Activated CD4-positive, alpha-beta T cell treated with anti-CD3 and anti-CD28 coated beads for 48 hours (primary cell): ENCODE data around the gene DHCR24.

Source experiments
- DNase-seq: peaks from one replicate; pipeline ENCODE4 v3.0.0-alpha.2; 2020

The DHCR24 gene

DNA sequence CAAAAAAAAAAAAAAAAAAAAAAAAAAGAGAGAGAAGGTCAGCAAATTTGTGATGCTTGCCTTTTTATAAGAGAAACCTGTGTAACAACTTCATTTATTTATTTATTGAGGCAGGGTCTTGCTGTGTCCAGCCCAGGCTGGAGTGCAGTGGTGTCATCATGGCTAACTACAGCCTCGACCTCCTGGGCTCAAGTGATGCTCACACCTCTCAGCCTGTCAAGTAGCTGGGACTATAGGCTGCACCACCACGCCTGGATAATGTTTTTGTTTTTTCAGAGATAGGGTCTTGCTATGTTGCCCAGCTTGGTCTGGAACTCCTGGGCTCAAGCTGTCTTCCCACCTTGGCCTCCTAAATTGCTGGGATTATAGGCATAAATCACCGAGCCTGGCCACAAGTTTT is 42.4 kb downstream of the DHCR24 start:
- no peak for DNase-seq

DNA sequence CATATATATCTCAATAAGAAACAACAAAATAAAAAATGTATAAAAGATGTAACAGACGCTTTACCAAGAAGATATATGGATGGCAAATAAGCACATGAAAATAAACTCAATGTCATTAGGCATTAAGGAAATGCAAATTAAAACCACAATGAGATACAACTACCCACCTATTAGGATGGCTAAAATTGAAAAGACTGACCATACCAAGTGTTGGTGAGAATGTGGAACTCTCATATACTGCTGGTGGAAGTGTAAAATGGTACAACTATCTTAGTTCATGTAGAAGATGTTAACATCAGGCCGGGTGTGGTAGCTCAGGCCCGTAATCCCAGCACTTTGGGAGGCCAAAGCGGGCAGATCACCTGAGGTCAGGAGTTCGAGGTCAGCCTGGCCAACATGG is 43.5 kb downstream of the DHCR24 start:
- DNase-seq, result no peak

DNA sequence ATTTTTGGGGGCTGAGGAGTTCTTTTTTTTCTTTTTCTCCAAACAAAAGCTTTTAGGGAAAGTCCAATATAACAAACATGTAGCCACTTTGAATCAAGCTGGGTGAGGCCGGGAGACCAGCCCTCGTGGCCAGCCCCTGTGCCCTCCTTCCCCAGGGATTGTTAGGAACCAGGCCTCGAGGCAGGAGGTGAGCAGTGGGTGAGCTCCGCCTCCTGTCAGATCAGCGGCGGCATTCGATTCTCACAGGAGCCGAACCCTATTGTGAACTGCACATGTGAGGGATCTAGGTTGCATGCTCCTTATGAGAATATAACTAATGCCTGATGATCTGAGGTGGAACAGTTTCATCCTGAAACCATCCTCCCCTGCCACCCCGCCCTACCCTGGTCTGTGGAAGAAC is 44.0 kb downstream of the DHCR24 start:
- no peak for DNase-seq

DNA sequence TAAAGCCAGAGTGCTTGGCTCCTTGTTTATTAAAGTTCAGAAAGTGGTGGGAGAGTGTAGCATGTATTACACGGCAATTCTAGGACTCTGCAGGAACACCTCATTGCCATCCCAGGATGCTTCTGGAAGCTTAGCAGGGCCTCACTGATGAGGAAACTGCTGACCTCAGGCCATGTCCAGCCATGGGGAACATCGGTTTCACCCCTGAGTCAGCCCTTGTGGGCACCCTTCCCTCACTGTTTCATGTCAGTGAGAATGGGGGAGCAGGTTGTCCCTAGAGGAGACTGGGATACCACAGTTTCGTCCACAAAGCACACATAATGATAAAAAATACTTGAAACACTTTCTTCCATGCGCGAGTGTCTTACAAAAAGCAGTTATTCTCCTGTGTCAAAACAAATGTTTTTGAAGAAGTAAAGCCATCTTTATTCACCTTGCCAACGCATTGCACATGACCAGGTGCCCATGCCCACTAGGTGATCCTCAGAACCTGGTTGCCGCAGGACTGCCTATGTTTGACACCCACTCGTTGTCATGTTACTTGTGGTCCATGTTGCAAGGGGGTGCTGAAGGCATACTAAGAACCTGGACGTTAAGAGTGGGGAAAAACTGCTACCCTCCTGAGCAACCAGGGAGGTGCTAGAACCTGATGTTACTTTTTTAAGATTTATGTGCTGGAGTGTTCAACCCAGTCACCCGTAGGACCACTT is 44.6 kb downstream of the DHCR24 start:
- no peak for DNase-seq

DNA sequence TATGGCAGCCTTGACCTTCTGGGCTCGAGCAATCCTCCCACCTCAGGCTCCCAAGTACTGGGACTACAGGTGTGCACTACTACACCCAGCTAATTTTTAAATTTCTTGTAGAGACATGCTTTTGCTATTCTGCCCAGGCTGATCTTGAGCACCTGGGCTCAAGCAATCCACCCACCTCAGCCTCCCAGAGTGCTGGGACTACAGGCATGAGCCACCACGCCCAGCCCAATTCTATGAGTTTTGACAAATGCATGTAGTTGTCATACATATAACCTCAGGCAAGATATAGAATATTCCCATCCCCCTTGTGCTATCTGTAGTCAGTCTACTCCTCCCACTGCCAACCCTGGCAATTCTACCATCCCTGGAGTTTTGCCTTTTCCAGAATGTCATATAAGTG is 47.2 kb downstream of the DHCR24 start:
- DNase-seq, result no peak

DNA sequence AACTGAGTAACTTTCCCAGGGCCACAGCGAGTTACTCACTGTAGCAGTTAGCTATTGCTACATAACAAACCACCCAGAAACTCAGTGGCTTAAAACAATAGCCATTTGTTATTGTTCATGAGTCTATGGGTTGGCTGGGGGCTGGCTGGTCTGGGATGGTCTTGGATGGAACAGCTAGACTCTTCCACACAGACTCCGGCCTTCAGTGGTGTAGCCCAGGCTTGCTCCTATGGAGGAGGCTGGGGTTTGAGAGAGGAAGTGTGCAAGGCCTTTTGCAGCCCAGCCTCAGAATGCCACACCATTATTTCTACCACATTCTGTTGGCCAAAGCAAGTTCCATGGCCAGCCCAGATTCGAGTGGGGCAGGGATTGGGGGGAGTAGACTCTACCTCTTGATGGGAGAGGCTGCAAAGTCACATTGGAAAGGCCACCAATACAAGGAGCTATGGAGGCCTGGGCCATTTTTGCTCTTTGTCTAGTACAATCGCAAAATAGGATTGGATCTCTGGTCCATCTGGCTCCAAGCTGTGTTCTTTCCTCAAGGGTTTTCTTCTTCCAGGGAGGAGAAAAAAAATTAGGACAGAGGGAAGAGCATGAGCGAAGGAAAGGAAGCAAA is 48.3 kb downstream of the DHCR24 start:
- DNase-seq, result no peak

DNA sequence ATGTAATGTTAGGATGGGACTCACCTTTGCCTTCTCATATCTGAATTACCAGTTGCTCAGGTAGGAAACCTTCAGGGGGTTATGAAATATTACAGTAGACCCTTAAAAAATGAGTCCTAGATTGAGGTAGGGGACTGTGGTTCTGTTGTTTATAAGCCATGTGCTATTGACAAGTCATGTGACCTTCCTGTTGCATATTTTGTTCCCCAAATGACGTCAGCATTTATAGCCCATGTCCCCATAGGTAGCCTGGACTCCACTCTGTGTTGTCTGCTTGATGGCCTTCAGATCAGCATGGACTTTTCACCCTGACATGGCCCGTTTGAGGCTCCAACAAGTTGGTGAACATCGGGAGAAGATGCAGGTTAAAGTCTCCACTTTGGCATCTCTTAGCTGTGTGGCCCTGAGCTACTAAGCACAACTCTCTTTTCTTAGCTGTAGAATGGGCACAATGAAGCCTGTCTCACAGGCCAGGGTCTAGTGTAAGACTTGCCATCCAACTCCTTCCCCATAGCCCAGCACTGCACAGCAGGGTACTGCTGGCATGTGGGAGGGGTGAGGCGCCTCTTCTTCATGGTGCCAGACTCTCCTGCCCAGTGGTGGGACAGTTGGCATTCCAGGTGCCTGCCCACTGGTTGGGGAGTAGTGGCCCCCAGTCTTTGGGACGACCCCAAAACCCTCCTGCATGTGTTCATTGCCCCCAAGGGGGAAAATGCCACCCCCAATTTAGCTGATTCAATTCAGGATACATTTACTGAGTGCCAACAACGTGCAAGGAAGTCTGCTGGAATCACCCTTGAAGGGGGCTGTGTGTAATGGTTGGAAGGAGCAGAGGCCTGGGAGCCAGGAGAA is 49.8 kb downstream of the DHCR24 start:
- no peak for DNase-seq

DNA sequence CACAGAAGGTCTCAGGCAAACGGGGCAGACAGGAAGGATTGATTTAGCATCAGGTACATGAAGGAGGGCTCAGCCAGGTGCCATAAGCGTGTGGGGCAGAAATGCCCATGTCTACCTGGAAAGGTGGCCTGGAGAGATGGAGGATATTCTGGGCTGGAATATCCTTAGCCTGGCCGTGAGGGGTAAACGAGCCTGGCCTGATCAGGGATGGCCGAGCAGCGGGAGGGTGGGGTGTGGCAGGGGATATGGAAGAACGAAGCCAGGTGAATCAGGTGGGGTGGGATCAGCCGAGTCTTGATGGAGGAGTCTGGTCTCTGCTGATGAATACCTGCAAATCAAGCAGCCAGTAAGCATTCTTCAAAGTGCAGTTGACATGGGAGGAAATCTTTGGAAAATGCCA is 50.4 kb downstream of the DHCR24 start:
- DNase-seq, result no peak

DNA sequence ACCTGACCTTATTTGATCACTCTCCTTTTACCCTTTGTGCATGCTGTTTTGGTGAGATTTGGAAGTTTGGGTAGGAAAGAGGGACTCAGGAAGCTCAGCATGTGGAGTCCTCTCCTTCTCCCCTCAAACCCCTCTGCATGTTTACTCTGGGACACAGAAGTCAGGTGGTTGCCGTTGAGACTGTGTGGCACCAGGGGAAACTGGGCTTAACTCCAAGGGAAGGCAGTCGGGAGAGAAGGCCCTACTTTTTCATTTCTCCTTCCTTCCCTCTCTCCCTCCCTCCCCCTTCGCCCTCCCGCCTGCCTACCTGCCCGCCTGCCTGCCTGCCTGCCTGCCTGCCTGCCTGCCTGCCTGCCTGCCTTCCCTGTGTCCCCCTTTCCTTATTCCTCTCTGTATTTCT is 51.0 kb downstream of the DHCR24 start:
- DNase-seq, result no peak

DNA sequence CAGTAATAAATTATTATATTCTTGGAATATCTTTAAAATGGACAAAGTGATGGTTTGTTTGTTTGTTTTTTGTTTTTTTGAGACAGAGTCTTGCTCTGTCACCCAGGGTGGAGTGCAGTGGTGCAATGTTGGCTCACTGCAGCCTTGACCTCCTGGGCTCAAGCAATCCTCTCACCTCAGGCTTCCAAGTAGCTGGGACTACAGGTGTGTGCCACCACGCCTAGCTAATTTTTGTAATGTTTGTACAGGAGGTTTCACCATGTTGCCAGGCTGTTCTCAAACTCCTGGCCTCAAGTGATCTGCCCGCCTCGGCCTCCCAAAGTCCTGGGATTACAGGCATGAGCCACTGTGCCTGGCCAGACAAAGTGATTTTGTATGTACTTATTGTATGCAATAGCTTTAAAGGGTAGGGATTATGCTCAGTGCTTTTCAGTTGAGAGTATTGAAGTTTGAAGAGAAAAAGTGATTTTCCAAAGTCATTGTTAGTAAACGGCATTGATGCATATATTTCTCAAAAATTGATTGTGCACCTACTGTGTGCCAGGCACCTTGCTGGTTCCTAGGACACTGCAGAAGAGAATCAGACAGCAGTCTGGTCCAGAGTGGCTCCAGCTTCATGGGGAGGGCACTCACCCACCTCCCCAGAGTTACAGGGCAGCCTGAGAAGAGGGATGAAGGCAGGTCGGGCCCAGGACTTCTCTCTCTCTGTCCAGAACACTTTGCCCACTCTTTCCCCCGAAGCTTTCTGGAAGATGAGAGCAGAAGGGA is 51.7 kb downstream of the DHCR24 start:
- DNase-seq, result no peak

DNA sequence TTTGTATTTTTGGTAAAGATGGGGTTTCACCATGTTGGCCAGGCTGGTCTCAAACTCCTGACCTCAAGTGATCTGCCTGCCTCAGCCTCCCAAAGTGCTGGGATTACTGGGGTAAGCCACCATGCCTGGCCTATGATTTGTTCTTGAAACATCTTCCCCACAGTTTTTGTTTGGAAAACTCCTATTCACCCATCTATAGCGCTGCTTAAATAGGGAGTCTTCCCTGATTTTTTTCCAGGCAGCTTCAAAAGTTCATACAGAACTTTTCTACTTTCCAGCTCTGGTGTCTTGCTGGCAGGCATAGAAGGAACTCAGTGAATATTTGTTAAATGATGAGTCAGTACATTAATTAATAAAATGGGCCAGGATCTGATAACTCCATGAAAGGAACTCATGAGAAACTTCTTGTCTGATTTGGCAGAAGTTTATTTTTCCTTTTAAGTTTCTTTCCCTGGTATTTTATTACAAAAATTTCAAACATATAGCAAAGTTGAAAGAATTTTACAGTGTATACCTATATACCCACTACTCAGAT is 52.9 kb downstream of the DHCR24 start:
- no peak for DNase-seq

DNA sequence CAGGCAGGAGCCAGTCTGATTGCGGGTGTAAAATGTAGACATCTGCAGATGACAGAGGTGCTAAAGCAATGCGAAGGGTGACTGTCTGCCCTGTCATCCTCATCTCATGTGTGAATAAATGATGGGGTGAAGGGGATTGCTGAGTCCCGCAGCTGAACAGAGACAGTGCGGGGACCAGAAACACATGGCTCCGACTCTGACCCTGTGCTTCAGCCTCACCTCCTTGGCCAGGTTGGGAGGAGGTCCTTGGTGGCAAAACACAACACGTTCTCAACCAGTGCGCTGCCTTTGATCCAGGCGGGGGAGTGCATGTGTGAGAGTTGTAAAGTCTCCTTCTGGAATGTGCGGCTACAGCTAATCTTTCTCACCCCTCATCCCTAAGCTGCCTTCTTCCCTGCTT is 53.9 kb downstream of the DHCR24 start:
- no peak for DNase-seq

DNA sequence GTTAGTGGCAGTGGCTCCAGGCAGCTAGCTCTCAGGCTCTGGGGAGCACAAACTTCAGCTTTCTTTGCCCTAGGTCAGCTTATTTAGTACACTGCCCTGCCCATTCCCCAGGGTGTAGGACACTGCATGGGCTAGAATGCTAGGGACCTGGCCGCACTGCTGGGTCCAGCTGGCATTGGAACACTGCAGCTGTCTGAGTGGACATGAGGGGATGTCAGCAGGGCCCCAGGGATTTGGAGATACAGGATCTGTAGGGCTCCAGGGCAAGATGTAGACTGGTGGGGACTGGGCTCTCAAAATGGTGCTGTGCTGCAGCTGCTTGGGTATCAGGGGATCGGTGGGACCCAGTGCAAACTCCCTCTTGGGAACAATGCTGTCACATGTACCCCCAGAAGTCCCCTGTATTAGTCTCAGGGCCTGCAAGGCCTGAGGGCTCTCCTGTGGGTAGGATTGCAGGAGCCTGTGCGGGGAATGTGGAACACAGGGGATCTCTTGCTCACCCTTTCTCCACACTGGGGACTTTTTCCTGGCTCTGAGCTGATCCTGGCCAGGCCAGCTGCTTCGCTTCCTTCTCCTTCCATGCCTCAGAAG is 60.7 kb downstream of the DHCR24 start:
- no peak for DNase-seq

DNA sequence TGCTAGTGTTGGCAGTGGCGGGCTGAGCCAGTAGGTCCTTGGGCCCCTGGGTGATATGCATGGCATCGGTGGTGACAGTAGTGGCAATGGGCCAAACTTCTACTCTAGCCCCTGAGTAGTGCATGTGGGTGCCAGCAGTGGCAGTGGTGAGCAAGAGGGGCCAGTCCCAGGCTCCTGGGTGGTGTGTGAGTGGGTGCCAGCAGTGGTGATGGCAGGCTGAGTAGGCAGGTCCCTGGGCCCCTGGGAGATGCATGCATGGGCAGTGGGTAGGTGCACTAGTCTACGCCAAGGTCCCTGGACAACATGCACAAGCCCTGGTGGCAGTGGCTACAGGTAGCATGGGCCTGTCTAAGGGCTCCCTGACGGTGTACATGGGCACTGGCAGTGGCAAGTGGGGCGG is 61.3 kb downstream of the DHCR24 start:
- no peak for DNase-seq

DNA sequence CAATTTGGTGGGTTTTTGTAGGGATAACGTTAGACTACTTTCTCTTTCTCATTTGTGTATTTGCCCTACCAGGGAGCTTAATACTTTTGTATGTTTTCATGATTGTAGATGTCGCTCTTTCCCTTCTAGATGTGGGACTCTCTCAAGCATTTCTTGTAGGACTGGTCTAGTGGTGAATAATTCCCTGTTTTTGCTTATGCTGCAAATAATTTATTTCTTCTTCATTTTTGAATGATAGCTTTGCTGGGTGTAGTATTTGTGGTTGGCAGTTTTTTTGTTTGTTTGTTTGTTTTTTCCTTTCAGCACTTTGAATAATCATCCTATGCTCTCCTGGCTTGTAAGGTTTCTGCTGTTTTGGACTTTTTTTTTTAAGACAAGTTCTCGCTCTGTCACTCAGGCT is 63.3 kb downstream of the DHCR24 start:
- DNase-seq, result no peak

DNA sequence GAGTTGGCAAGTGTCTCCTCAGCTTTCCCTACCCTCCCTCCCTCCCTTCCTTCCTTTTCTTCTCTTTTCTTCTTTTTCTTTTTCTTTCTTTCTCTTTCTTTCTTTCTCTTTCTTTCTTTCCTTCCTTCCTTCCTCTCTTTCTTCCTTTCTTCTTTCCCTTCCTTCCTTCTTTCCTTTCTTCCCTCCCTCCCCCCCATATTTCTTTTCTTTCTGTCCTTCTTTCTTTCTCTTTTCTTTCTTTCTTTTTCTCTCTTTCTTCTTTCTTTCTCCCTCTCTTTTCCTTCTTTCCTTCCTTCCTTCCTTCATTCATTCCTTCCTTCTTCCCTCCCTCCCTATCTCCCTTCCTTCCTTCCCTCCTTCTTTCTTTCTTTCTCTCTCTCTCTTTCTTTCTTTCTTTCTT is 67.3 kb downstream of the DHCR24 start:
- no peak for DNase-seq

DNA sequence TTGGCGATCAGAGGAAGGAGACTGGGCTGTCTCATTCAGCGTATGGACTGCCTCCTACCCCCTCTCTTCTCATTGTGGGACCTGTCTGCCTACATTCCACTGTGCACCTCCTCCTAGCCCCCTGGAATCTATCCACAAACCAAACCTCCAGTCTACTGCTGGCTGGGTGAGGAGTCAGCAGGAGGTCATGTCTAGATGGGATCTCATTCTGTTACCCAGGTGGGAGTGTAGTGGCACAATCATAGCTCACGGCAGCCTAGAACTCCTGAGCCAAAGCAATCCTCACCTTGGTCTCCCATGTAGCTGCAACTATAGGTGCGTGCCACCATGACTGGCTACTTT is 67.8 kb downstream of the DHCR24 start:
- no peak for DNase-seq

DNA sequence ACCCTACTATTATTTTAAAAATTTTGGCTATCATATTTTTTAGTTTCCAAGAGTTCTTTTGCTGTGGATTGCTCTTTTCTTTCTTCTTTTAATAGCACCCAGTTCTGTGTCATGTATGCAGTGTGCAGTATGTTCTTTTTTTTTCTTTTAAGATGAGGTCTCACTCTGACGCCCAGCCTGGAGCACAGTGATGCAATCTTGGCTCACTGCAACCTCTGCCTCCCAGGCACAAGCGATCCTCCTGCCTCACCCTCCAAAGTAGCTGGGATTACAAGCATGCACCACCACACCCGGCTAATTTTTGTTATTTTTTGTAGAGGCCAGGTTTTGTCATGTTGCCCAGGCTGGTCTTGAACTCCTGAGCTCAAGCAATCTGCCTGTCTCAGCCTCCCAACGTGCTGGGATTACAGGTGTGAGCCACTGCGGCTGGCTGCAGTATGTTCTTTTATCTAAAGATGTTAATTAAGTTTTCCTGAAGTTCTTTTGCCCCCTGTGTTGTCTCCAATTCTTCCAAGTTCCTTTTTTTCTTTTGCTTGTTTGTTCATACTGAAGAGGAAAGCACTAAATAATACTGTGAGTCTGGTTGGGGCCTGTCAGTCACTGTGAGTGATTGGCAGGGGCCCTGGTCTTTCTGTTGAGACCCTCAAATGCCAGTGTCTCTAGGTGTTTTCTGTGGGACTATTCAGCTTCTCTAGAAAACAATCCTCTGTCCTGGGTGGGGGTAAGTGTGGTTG is 68.4 kb downstream of the DHCR24 start:
- no peak for DNase-seq

DNA sequence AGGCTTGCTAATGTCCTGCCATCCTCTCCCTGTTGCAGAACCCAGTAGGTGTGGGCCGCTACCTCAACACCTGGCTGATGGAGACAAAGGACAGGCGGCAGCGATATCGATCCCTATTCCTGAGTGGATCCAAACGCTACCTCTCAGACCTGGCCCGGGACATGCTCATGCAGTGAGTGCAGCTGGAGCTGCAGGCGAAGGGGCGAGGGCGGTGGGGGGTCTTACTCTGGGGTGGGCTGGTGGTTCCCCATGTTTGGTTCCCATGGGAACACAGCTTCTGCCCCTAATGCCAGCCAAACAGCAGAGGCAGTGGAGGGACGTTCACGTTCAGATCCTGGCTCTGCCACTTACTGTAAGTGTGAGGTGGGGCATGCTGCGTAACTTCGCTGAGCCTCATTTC is 70.0 kb downstream of the DHCR24 start:
- DNase-seq, result no peak

DNA sequence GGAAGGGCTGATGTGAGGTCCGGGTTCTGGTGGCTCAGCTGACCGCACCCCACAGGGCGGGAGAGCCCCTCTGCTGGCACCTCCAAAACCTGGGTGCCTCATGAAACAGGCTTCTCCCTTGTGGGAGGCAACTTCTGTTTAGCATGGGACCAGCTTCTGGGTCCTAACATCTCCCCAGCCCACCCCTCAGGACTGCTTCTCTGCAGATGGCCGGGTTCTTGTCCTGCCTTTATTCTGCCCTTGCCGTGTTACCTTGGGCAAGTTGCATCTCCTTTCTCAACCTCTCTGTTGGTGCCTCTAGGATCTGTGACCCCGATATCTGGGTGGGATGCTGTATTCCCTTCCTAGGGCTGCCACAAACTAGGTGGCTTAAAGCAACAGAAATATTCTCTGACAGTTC is 70.9 kb downstream of the DHCR24 start:
- DNase-seq, result no peak

DNA sequence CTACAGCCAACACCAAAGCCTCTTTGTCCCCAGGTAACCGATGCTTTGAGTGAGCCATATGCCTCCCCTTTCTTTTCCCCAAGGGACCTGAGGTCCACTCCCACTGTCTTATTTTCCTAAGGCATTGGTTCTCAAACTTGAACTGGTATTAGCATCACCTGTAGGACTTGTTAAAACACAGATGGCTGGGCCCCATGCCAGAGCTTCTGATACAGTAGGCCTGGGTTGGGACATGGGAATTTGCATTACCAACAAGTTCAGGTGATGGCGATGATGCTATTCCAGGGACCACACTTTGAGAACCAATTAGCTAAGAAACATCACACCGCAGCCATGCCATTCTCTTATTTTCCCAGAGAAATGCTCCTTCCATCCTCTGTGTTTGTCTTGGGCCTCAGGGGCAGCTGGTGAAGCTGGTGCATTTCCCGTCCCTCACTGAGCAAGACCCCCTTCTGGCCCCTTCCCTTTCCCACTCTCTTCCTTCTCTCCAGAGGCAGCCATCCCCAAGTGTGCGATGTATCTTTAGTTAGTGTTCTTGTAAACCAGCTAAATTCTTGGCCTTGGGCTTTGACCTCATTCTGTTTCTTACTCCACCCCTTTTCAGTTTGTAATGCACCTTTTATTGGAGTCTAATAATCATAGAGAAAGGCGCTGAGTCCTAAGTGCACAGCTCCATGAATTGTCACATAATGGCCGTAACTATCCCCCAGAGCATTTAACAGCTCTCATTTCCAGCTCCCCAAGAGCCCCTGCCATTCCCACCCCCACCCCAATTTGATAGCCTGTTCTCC is 71.7 kb downstream of the DHCR24 start:
- no peak for DNase-seq
